NK-92 (cell line): ENCODE measurements around the gene UPK2.
"Not testable (repeated sequence)": the region's sequence is repeated elsewhere in the genome, so short reads cannot be mapped to it uniquely, and the experiment has no call there.

Experiments used
- DNase-seq: peaks from one replicate; lab custom pipeline; 2025; ENCODE audit not compliant: unreplicated experiment; lab: John Stamatoyannopoulos, UW

The UPK2 gene

DNA sequence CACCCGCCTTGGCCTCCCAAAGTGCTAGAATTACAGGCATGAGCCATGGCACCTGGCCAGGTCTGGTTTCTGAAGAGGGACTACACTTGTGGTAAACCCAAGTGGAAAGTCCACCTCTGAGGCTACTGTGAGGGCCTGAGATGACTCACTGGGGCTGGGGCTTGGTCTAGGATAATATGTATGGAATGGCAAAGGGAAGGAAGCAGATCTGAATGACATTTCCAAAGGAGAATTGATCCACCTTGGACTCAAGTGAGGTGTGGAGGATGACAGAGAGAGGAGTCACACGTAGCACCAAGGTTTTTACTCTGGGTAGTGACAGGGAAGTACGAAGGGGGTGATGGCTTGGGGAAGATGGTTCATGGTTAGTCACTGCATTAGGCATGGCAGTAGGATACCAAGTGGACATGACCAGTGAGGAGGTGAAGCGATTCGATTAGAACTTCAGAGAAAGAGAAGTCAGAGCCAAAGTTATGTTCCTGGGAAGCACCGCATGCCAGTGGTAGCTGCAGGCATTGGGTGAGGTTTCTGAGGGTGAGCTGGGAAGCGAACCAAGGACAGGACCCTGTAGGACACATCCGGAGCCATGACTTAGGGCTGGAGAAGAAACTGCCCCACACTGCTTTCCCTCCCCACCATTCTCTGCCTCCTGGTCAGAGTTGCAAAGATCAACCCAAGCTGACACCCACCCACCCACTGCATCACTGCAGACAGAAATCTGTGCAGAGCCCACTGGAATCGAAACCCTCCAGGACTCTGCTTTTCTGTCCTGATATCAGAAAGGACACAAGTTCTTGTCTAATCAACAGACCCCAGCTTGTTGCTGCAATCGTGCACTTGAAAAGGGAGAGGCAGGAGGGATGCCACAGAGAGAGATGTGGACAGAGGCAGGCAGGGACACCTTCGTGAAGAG lies 17.4 kb upstream of the UPK2 start:
- DNase-seq, result no peak

DNA sequence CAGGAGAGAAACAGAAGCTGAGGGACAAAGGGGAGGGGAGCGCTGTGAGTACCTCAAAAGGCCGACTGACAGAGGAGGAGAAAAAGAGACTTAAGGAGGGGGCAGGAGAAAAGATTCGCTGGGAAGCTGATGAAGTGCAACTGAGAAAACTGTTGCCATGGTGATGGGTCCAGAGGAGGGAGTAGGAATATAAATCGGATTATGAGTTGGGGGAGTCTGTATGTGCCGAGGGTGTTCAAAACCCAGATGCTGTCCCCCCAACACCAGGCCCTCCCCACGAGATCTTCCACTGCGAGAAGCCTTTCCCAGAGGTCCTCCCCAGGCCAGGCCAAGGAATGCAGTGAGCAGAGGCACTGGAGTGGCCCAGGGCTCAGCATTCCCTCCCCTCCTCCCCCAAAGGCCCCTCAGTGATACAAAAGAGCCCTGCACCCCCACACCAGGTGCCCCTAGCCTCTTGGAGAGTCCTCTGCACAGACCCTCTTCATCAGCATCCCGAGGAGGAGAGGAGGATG lies 16.6 kb upstream of the UPK2 start:
- no peak for DNase-seq

DNA sequence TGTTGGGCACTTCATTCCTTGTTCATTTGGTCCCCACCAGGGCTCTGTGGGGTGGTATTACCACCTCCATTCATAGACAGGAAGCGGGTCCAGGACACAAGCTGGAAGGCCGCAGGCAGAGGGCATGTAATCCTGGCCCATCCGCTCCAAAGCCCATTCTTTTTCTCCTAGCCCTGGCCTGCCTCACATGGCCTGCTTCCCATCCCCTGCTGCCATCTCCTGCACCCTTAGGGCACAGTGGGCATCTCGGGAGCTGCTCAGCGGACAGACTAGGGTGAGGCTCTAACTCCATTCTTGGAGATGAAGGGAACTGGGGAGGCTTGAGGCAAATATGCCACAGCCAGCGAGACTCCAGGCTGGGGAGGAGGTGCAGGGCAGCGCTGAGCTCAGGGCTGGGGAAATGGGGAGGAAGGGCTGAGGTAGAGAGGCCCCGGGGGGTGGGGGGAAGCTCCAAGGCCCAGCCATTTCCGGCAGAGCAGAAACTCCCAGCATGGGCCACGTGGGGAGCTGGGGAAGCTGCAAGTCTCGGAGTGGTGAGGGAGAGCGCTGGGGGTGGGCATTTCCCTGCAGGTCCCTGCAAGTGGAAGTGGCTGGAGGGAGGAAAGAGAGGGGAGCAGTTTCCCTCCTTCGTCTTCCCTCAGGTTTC lies 16.0 kb upstream of the UPK2 start:
- no peak for DNase-seq

DNA sequence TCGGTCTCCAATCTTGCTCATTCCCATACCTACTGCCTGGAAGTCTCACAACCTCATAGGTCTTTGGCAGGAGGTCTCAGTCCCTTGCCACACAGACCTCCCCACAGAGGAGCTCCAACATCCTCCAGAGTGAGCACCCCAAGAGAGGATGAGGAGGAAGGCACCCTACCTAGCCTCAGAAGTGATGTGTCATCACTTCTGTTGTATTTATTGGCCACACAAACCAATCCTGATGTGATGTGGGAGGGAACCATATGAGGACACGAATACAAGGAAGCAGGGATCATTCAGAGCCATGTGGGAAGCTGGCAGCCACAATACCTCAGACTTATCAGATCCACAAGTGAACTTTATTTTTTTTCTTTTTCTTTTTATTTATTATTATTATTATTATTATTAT lies 9.0 kb upstream of the UPK2 start:
- DNase-seq, result no peak

DNA sequence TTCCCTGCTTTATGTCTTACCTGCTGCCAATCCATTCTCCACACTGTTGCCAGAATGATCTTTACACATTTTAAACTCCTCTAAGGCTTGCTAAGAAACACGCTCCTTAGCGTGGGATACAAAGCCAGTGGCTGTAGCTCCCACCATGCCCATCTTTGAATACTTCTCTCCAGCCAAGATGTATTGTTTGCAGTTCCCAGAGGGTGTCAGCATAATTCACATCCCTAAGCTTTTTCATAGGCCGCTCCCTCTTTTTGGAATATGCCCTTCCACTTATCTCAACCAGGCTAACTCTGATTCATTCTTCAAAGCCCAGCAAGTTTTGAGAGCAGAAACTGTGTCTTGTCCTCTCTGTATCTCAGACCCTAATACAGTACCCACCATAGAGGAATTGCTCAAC lies 8.1 kb upstream of the UPK2 start:
- DNase-seq, result no peak

DNA sequence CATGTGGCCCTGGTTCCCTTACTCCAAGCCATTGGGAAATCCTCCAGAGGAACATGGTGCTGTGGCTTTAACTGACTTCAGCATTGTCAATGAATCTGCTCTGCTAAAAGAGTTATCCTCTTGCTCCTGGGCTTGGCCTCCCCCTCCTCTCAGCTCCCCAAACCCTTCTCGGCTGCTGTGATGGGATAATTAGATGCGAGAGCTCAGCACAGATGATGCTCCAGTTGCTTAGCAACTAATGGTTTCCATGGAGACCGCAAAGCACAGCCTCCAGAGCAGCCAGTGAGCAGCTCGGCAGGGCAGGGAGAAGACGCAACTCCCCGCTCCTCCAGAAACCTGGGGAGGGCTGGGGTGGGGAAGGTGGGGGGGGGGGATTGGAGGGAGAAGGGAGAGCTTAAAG lies 2.8 kb upstream of the UPK2 start:
- DNase-seq, result no peak

DNA sequence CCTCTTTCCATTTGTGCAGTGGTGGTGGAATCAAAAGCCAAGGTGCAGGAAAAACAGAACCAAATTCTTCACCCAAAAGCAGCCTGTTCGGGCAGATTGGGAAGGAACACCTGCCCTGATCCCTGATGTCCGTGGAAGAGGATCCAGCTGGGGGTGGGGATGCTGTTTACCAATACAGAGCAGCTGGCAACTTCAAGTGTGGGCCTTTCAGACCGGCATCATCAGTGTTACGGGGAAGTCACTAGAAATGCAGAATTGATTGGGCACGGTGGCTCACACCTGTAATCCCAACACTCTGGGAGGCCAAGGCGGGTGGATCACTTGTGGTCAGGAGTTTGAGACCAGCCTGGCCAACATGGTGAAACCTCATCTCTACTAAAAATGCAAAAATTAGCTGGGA lies 2.1 kb upstream of the UPK2 start:
- DNase-seq, result not testable (repeated sequence)

DNA sequence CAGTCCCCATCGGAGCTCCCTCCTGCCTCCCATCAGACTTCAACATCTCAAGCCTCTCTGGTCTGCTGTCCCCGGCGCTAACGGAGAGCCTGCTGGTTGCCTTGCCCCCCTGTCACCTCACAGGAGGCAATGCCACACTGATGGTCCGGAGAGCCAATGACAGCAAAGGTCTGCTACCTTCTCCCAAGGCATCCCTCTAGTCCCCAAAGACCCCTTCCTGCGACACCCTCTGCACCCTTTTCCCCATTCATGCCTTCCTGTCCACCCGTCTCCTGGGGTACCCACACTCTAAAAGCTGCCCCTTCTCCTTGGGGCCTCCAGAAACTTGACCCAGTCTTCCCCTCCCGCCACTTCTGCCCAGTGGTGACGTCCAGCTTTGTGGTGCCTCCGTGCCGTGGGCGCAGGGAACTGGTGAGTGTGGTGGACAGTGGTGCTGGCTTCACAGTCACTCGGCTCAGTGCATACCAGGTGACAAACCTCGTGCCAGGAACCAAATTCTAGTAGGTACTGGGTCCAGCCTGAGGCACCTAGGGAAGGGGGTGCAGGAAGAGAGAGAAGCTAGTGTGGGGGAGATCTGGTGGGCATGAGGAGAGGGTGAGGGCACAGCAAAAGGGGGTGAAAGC lies 860 bp downstream of the UPK2 start:
- no peak for DNase-seq

DNA sequence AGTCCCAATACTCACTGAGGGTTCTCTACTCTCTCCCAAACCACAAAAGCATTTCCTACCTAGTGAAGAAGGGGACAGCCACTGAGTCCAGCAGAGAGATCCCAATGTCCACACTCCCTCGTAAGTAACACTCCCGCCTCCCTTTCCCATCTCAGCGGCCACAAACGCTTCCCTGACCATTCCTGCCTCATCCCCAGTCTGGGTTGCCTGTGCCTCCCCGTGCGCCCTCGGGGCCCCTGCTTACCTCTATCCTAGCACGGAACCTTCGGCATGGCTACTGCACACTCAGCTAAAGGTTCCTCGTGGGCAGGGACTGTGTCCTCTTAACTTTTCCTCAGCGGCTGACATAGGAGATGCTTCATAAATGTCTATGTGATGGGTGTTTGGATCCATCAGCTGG lies 1.5 kb downstream of the UPK2 start:
- no peak for DNase-seq

DNA sequence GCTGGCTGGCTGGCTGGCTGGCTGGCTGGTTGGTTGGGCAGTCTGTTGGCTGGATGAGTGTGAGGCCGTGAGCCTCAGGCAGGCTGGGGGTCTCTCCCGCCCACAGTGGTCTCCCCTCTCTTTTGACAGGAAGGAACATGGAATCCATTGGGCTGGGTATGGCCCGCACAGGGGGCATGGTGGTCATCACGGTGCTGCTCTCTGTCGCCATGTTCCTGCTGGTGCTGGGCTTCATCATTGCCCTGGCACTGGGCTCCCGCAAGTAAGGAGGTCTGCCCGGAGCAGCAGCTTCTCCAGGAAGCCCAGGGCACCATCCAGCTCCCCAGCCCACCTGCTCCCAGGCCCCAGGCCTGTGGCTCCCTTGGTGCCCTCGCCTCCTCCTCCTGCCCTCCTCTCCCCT lies 1.9 kb downstream of the UPK2 start:
- no peak for DNase-seq

DNA sequence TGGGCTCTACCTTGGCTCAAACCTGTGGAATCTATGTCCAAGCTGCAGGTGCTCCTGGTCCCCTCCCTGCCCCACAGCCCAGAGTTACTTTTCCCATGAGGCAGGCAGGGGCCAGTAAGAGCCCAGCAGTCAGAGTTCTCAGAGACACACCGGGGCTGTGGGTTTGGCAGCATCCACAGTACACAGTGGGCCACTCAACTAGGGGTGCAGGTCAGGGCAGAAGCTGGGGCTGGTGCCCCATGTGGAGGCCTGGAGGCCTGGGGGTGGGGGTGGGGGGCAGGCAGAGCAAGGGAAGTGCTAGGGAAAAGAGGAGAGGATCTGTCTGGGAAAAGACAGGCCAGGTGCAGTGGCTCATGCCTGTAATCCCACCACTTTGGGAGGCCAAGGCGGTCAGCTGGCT lies 2.5 kb downstream of the UPK2 start:
- DNase-seq, result no peak

DNA sequence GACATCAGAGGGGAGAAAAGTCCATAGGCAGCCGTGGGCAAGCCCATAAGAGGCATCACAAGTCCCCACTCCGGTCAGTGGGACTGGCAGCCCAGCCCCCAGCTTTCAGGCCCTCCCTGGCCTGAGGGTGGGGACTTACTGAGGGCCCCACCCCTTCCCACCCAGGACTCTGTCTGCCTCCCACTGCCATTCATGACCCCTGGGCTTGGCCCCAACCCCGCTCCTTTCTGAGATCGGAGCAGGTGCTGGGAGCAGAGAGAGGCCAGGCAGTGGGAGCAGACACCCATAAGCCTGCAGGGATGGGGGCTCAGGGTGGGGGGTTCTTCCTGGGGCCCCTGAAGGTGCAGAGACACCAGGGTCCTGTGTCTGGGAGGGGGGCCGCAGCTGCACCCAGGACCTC lies 5.1 kb downstream of the UPK2 start:
- no peak for DNase-seq

DNA sequence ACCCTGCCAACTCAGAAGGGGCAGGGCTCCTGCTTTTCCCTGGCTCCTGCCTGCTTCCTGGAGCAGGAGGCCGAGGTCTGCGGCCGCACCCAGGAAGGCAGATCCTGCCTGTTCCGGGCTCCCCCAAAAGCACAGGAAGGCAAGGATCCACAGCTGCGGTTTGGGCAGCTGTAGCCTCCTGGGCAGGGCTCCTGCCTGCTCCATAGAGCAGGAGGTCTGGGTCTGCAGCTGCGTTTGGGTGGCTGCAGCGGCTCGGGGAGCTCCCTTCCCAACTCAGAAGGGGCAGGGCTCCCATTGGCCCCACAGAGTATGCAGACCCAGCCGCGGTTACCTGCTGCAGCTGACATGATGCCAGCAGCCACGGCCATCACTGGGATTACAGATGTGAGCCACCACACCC lies 5.5 kb downstream of the UPK2 start:
- DNase-seq, result no peak

DNA sequence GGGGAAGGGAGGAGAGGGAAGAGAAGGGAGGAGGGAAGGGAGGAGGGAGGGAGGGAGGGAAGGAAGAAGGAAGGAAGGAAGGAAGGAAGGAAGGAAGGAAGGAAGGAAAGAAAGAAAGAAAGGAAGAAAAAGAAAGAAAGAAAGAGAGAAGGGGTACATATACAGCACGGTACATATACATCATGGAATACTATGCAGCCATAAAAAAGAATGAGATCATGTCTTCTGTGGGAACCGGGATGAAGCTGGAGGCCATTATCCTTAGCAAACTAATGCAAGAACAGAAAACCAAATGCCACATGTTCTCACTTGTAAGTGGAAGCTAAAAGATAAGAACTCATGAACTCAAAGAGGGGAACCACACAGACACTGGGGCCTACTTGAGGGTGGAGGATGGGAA lies 13.4 kb downstream of the UPK2 start:
- not testable (repeated sequence) for DNase-seq

DNA sequence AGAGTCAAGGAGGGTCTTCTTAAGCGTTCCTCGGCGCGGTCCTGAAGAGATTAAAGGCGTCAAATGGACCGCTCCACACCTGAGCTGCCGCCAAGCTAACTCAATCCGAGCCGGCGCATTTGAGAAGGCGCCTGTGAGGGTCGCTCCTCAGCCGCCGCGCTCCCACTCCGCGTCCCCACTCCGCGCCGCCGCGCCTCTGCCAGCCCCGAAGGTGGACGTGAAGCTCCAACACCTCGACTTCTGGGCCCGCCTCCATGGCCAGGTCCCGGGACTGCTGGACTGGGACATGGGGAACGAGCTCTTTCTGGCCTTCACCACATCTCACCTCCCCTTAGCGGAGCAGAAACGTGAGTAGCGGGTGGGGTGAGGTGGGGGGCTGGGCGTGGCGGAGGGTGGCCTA lies 15.5 kb downstream of the UPK2 start, which contains the start of gene FOXR1:
Gene FOXR1, plus strand, starts transcription at position 116 of the 400 bp plus-strand sequence. Its CDS starts 171 bp downstream, at position 287.
- no peak for DNase-seq

DNA sequence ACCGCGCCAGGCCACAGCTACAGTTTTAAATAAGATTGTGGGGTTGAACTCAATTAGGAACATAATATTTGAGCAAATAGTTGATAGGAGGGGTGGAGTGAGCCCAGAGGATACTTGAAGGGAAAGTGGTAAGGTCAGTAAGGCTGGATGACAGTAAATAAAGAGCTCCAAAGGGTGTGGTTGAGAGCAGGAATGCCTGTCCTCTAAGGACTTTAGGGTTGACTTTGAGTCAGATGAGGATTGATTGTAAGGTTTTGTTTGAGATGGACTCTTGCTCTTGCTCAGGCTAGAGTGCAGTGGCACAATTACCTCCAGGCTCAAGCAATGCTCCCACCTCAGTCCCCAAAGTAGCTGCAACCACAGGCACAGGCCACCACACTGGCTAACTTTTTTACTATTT lies 17.9 kb downstream of the UPK2 start:
- no peak for DNase-seq

DNA sequence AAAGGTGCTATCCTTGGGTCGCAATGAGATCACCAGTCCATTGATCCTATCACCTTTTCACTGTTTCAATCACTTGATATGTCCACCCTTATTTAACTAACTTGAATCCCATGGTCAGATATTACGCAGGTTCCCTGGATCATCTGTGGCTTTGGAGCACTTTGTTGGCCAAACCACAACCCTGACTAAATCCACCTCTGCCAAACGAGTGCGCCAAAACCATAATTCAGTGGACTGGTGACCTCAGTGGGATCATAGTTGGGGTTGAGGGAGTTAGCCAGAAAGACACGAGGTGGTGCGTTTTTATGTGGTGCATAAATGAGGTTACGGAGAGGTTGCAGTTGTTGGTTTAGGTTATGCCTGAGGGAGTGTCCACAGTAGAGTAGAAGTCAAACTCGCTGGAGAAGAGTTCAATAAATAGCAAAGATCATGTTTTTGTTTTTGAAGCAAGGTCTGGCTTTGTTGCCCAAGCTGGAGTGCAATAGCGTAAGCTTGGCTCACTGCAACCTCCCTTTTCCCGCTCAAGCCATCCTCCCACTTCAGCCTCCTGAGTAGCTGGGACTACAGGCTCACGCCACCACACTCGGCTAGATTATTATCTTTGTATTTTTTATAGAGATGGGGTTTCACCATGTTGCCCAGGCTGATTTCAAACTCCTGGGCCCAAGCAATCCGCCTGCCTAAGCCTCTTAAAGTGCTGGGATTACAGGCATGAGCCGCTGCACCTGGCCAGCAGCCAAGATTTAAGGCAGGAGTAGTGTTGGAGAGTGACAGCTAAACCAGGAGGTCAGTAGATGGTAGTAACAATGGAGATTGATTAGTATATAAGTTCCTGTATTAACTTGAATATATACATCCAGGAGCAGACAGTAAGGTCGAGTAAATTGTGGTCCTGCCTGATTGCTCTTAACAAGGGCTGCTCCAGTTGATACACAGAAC lies 19.9 kb downstream of the UPK2 start:
- no peak for DNase-seq

DNA sequence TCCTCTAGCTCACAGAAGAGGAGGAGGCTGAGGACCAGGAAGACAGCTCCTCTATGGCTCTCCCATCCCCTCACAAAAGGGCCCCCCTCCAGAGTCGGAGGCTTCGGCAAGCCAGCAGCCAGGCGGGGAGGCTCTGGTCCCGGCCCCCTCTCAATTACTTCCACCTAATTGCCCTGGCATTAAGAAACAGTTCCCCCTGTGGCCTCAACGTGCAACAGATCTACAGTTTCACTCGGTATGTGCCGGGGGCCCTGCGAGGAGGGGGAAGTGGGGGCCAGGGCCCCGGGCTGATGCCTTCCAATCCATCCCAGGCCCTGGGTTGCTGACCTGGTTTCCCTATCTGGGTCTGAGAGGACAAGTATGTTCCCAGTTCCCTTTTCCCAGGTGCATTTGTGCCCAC lies 23.3 kb downstream of the UPK2 start:
- DNase-seq, result no peak

DNA sequence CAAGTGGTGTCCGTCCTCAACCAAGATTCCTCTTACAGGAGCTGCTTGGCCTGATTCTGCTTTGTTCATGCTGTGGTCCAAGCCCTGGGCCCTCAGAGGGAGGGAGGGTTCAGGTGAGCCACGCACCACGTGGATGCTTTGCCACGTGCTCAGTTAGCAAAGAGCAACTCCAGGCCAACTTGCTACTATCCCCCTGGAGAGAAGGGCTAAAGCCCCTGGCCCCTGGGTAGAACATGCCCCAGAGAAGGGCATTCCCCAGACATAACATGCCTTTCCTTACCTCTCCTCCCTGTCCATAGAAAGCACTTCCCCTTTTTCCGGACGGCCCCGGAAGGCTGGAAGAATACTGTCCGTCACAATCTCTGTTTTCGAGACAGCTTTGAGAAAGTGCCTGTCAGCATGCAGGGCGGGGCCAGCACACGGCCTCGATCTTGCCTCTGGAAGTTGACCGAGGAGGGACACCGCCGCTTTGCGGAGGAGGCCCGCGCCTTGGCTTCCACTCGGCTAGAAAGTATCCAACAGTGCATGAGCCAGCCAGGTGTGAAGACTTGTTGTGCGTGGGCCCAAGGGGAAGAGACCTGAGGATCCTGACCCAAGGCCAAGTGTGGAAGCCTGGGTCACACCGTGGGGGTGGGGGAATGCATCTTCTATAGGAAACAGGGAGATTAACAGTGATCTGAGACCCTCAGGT lies 24.2 kb downstream of the UPK2 start:
- DNase-seq, result no peak

DNA sequence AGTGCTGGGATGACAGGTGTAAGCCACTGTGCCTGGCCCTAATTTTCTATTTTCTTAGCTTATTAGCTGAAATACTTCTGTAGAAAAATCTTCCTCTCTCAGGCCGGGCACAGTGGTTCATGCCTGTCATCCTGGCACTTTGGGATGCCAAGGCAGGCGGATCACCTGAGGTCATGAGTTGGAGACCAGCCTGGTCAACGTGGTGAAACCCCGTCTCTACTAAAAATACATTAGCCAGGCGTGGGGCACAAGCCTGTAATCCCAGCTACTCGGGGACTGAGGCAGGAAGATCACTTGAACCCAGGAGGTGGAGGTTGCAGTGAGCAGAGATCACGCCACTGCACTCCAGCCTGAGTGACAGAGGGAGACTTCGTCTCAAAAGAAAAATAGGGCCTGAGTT lies 28.2 kb downstream of the UPK2 start:
- DNase-seq, result not testable (repeated sequence)
